Posterior vena cava (tissue), 2 donors: ENCODE data around the gene MYBL2. TPM values are rescaled to one million over a fixed set of nuclear protein-coding genes. Genes with fewer than 3 reads are reported as not detected.

Source experiments
- total RNA-seq, 2 donors: library from RNA; stranded (reverse); fragmentation: NEBNext Ultra II Directional; extraction: Animal tissue kit (Norgen Biotek cat#: 25700); gene quantifications; one replicate each; pipeline ENCODE4 v1.2.1, GENCODE V29; 2021
- donor health status: DM: yes; HTN: yes; CAD: no.
- donor health status: DM: yes; HTN: yes; CAD: no.

The MYBL2 gene
- total RNA-seq, 2 donors from 2014 or later: 0.24 to 0.60 TPM

Other genes with a start within 250 kb of the MYBL2 start
- 10 to 100 TPM; 58.5 to 70.4 TPM for gene SRSF6, start 209.2 kb upstream of the MYBL2 start, total RNA-seq
- gene L3MBTL1, start 159.4 kb upstream of the MYBL2 start, total RNA-seq: 1 to 10 TPM; 6.7 to 7.1 TPM
- 1 to 10 TPM in 1 of 2 donors, under 1 TPM in 1; 0.76 to 1.3 TPM for gene SGK2, start 108.1 kb upstream of the MYBL2 start, total RNA-seq
- 10 to 100 TPM; 26.7 to 30.1 TPM for gene IFT52, start 76.2 kb upstream of the MYBL2 start, total RNA-seq
- not detected for gene GTSF1L, start 59.9 kb downstream of the MYBL2 start, total RNA-seq
- gene TOX2, start 247.7 kb downstream of the MYBL2 start, total RNA-seq: 1 to 10 TPM; 1.1 to 1.5 TPM